Heart right ventricle (tissue), 16 donors: ENCODE results near the gene OPRM1. TPM values are rescaled to one million over a fixed set of nuclear protein-coding genes. Genes with fewer than 3 reads are reported as not detected.

Source experiments
- ATAC-seq, 8 donors: fragments of 200-7000 bp; cut with Tn5 transposase; one replicate each; pipeline ENCODE4 v1.9.1; 2020; ENCODE audit warnings: mild to moderate bottlenecking in 8 of 8, moderate library complexity in 8 of 8, moderate number of reproducible peaks in 1 of 8
- DNase-seq, 2 donors: peaks; one replicate each; pipeline ENCODE4 v3.0.0-alpha.2; 2020
- H3K27ac ChIP-seq, 10 donors: fragments of 200-600 bp; sonication (generic) in 2 of 10; one replicate each; pipeline versions ENCODE4 v1.5.0 to v1.8.0; 2020 to 2022; ENCODE audit warnings: mild to moderate bottlenecking in 3 of 10
- H3K27me3 ChIP-seq, 7 donors: fragments of 200-600 bp; one replicate each; pipeline ENCODE4 v1.8.0; 2021 to 2022; ENCODE audit warnings: mild to moderate bottlenecking in 2 of 7
- H3K36me3 ChIP-seq, 9 donors: fragments of 200-600 bp; sonication (generic) in 1 of 9; one replicate each; pipeline versions ENCODE4 v1.5.0 to v1.8.0; 2020 to 2022; ENCODE audit warnings: mild to moderate bottlenecking in 2 of 9
- H3K4me1 ChIP-seq, 9 donors: fragments of 200-600 bp; sonication (generic) in 1 of 9; one replicate each; pipeline versions ENCODE4 v1.5.0 to v1.8.0; 2020 to 2022; ENCODE audit warnings: mild to moderate bottlenecking in 4 of 9
- H3K4me3 ChIP-seq, 10 donors: fragments of 200-600 bp; sonication (generic) in 2 of 10; one replicate each; pipeline versions ENCODE4 v1.5.0 to v1.8.0; 2020 to 2022; ENCODE audit warnings: mild to moderate bottlenecking in 7 of 10, moderate library complexity in 2 of 10
- H3K9me3 ChIP-seq, 11 donors: fragments of 200-600 bp in 10 of 11; sonication (generic) in 2 of 11; one replicate each; pipeline versions ENCODE4 v1.5.0 to v1.8.0; 2013 to 2022; ENCODE audit warnings: mild to moderate bottlenecking in 2 of 11, control low read depth in 1 of 11, moderate library complexity in 1 of 11
- CTCF ChIP-seq, 9 donors: fragments of 200-600 bp; sonication (generic) in 2 of 9; IDR thresholded peaks; one replicate each; pipeline versions ENCODE4 v1.5.0 to v1.8.0; 2021 to 2022; ENCODE audit warnings: antibody characterized with exemption in 9 of 9, mild to moderate bottlenecking in 5 of 9, moderate library complexity in 1 of 9
- WGBS, 2 donors: extraction: QIAGEN DNeasy Blood & Tissue Kit; methylation state at CpG; one replicate each; pipeline ENCODE4 v1.1.7; 2013; ENCODE audit warnings: inconsistent platforms in 1 of 2; 5-methylcytosine and 5-hydroxymethylcytosine counted together
- intact Hi-C, 10 donors: fragments of 100-400 bp; cut with DNase I; formaldehyde crosslinking; loops; one replicate each; pipeline versions ENCODE4 v1.11.1 to v1.14.2; 2022
- polyA plus RNA-seq, 2 donors: library from polyadenylated mRNA; stranded (reverse); fragments of 200-250 nt; gene quantifications; one replicate each; pipeline ENCODE4 v1.2.3, GENCODE V29; 2013
- total RNA-seq, 10 donors: library from RNA; stranded (reverse); fragmentation: NEBNext Ultra II Directional in 3 of 10; extraction: Animal tissue kit (Norgen Biotek cat#: 25700) in 3 of 10; gene quantifications; one replicate each; pipeline versions ENCODE4 v1.2.1 to v1.2.4, GENCODE V29; 2021 to 2023
- donor health status: Arrhythmogenic right ventricular cardiomyopathy.
- donor health status: ischemic (EF 13 %, LVEDD 7.1; RV severe dilation, severe dysfunction).
- donor health status: healthy with polysubstance abuse.
- donor health status: DM: no; HTN: yes; CAD: no.
- donor health status: DM: no; HTN: no; CAD: no.
- donor health status: ischemic (EF 25% LVEDD 6.9; RV normal size, moderate dysfunction).
- donor health status: ischemic (EF 25% LVEDD 5.7; RV mildly dilated, moderate dysfunction).
- donor health status: healthy.
- donor health status: DM: yes; HTN: yes; CAD: no.
- donor health status: Ischemic cardiomyopathy.
- donor health status: ischemic (EF 35%, LVEDD 5.7; RV mildly dilated, moderate dysfunction).
- donor health status: nonischemic (EF 11% LVEDD 7.7; RV severe dilation, severe dysfunction).
- donor health status: DM: yes; HTN: yes; CAD: no.
- donor health status: PGD.
- donor health status: ischemic (EF 29% LVEDD 5.4; RV normal size, mild dysfunction).
- donor health status: nonischemic (EF 23%, LVEDD 6.1; RV moderate dilation, normal function).

OPRM1 gene
- total and polyA plus RNA-seq, 12 donors = not detected

DNA sequence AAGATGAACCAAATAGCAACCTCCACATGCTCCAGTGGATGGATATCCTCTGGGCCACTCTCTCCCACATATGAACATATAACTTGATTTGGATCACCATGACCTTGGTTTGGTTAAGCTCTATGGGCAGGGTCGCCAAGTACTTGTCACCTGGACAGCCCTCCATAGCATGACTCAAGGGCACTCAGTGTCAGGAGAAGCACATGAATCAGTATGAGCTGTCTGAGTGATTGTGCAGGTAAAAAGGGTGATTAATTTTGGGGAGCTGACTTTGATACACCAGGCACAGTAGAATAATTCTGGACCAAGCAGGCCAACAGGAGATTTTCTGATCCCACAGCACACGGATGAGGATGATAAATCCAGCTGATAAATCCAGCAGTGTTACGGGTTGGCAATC lies 74.4 kb downstream of the OPRM1 start:
- ATAC-seq (no peak), DNase-seq (no peak)
- no peak for TF ChIP-seq CTCF (IDR thresholded peaks at IDR 0.05)
- peaks cover 0 to 2% (median 0%) of the 10 kb centered on the region in 11 donors for H3K9me3 ChIP-seq
- H3K27ac ChIP-seq = no peak overlapping the region
- intact Hi-C loops = no loop called here
- H3K27me3 ChIP-seq = no peaks in the 10 kb centered on the region
- WGBS, 2 donors = 82 to 85% methylated on average over 3 of the region's 3 CpGs
- no peak overlapping the region for H3K4me3 ChIP-seq
- no peaks in the 10 kb centered on the region for H3K4me1 ChIP-seq
- no peaks in the 10 kb centered on the region for H3K36me3 ChIP-seq

- DNase-seq = no peak
- Histone ChIP-seq H3K27ac (no peak overlapping the region), H3K4me3 (no peak overlapping the region), H3K9me3 (peaks cover 0 to 7% (median 0%) of the 10 kb centered on the region in 11 donors), H3K4me1 (no peaks in the 10 kb centered on the region), H3K36me3 (no peaks in the 10 kb centered on the region), H3K27me3 (peaks cover 0 to 3% (median 0%) of the 10 kb centered on the region in 7 donors)
- ATAC-seq = no peak
- intact Hi-C loops = no loop called here
- TF ChIP-seq CTCF (IDR thresholded peaks at IDR 0.05) = no peak
- WGBS, 2 donors = 75% methylated on average over 4 of the region's 4 CpGs
Observed at GRCh38 chr6:154117485-154117884, 78.4 kb downstream of the OPRM1 start.

DNA sequence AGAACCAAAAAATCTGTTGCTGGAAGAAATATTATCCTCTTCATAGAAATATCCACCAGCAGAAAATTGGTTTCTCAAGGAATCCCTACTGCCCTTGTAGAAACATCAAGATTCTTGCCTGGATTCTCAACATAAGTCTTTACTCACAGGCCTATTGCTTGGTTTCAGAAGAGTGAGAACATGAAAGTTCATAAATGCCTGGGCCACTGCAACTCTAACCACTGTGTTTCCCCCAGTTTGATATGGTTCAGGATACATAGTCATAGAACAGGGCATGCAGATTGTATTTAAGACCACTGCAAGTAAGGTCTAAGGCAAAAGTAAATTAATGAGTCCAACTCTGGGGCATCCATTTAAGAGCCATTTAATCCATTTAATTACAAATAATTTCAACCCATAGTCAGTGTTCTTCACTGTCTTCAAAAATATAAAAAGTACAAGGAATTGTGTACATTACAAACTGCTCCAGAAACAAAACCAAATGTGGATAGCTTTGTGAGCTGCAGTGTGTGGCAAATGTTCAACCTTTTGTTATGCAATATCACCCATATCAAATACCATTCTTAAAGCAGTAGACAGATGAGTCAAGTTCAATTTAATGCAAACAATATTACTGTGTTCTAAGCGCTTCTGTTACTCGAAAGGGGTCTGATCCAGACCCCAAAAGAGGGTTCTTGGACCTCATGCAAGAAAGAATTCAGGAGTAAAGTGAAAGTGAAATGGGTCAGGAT lies 83.3 kb downstream of the OPRM1 start:
- peaks cover 0 to 18% (median 6%) of the 10 kb centered on the region in 11 donors for H3K9me3 ChIP-seq
- H3K36me3 ChIP-seq = no peaks in the 10 kb centered on the region
- TF ChIP-seq CTCF (IDR thresholded peaks at IDR 0.05) = no peak
- H3K27ac ChIP-seq = no peak overlapping the region
- no peak for DNase-seq
- no peak for ATAC-seq
- intact Hi-C loops = no loop called here
- peaks cover 0 to 3% (median 0%) of the 10 kb centered on the region in 7 donors for H3K27me3 ChIP-seq
- H3K4me3 ChIP-seq = no peak overlapping the region
- WGBS, 2 donors = 83 to 89% methylated on average over 2 of the region's 2 CpGs
- H3K4me1 ChIP-seq = no peaks in the 10 kb centered on the region

GRCh38 chr6:154123155-154123956 lies 84.3 kb downstream of the OPRM1 start:
- Histone ChIP-seq H3K36me3 (no peaks in the 10 kb centered on the region), H3K4me3 (no peak overlapping the region), H3K4me1 (no peaks in the 10 kb centered on the region), H3K27me3 (peaks cover 0 to 3% (median 0%) of the 10 kb centered on the region in 7 donors), H3K9me3 (peaks cover 0 to 18% (median 6%) of the 10 kb centered on the region in 11 donors), H3K27ac (no peak overlapping the region)
- intact Hi-C loops = no loop called here
- 62 to 65% methylated on average over 8 of the region's 8 CpGs for WGBS, 2 donors
- DNase-seq = no peak
- TF ChIP-seq CTCF (IDR thresholded peaks at IDR 0.05) = no peak
- ATAC-seq = no peak
